Esophagus (tissue), 2 donors: Measurements from ENCODE around the gene SYNC. TPM values are rescaled to one million over a fixed set of nuclear protein-coding genes. Genes with fewer than 3 reads are reported as not detected.
"Not testable (repeated sequence)": the region's sequence is repeated elsewhere in the genome, so short reads cannot be mapped to it uniquely, and the experiment has no call there.

Experiments
- H3K27ac ChIP-seq, 2 donors: one replicate each; pipeline ENCODE4 v1.5.1; 2013; ENCODE audit warnings: low read depth in 2 of 2, mild to moderate bottlenecking in 2 of 2, inconsistent platforms in 1 of 2, low read length in 1 of 2, moderate library complexity in 1 of 2
- H3K27me3 ChIP-seq, 2 donors: one replicate each; pipeline ENCODE4 v1.6.1; 2013; ENCODE audit warnings: low read length in 2 of 2, control low read depth in 1 of 2, mild to moderate bottlenecking in 1 of 2; ENCODE audit not compliant: insufficient read depth in 2 of 2, control insufficient read depth in 1 of 2
- H3K36me3 ChIP-seq, 2 donors: one replicate each; pipeline ENCODE4 v1.6.1; 2013; ENCODE audit warnings: low read length in 1 of 2; ENCODE audit not compliant: control insufficient read depth in 2 of 2, insufficient read depth in 2 of 2
- H3K4me1 ChIP-seq, 2 donors: one replicate each; pipeline ENCODE4 v1.6.1; 2013; ENCODE audit warnings: low read length in 1 of 2; ENCODE audit not compliant: control insufficient read depth in 2 of 2, insufficient read depth in 2 of 2
- H3K4me3 ChIP-seq, 2 donors: one replicate each; pipeline ENCODE4 v1.5.1; 2013; ENCODE audit warnings: low read length in 2 of 2, mild to moderate bottlenecking in 2 of 2, low read depth in 1 of 2, moderate library complexity in 1 of 2
- H3K9me3 ChIP-seq, 2 donors: one replicate each; pipeline ENCODE4 v1.6.1; 2013; ENCODE audit warnings: mild to moderate bottlenecking in 2 of 2, low read depth in 1 of 2, low read length in 1 of 2, moderate library complexity in 1 of 2; ENCODE audit not compliant: control insufficient read depth in 2 of 2, insufficient read depth in 1 of 2
- WGBS, 2 donors: extraction: QIAGEN DNeasy Blood & Tissue Kit; methylation state at CpG; one replicate each; pipeline ENCODE4 v1.1.7; 2013; 5-methylcytosine and 5-hydroxymethylcytosine counted together
- polyA plus RNA-seq, 2 donors: library from polyadenylated mRNA; stranded (reverse); fragments of 200-250 nt; gene quantifications; one replicate each; pipeline ENCODE4 v1.2.3, GENCODE V29; 2013
- donor health status: healthy with polysubstance abuse.
- donor health status: Bipolar disorder and iron deficiency.

The SYNC gene
- polyA plus RNA-seq, 2 donors, result 2.8 to 4.9 TPM

DNA sequence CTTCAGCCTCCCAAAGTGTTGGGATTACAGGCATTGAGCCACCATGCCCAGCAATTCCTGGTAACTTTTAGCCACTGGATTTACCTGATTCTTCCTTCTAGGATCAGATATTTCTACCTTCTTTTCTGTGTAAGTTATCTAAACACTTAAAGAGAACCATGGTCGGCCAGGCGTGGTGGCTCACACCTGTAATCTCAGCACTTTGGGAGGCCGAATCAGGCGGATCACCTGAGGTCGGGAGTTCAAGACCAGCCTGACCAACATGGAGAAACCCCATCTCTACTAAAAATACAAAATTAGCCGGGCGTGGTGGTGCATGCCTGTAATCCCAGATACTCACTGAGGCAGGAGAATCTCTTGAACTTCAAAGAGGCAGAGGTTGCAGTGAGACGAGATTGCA is 5.6 kb downstream of the SYNC start:
- WGBS, 2 donors, result 94 to 96% methylated on average over 8 of the region's 8 CpGs
- not testable (repeated sequence) for H3K9me3 ChIP-seq, H3K27me3 ChIP-seq, H3K27ac ChIP-seq, H3K4me3 ChIP-seq, H3K36me3 ChIP-seq
- peaks cover 4 to 11% of the 10 kb centered on the region in 2 donors for H3K4me1 ChIP-seq

DNA sequence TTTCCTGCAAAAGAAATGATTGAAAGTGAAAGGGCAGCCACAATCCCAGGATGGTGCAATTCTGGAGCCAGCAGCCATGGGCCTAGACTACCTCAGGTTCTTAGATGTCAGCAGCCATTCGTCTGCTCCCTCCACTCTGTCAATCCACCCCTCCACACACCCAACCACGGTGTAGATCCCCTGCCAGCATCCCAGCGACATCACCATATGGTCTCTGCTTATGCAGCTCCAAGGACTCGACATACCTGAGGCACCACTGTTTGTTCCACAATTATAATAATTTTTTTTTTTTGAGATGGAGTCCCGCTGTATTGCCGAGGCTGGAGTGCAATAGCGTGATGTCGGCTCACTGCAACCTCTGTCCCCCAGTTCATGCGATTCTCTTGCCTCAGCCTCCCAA is 6.5 kb downstream of the SYNC start:
- Histone ChIP-seq H3K4me3 (no peak overlapping the region), H3K27me3 (no peaks in the 10 kb centered on the region), H3K27ac (peak overlapping the region in 1 of 2 donors; percentile 67), H3K9me3 (no peaks in the 10 kb centered on the region), H3K4me1 (peaks cover 4 to 7% of the 10 kb centered on the region in 2 donors), H3K36me3 (peaks cover 0 to 7% of the 10 kb centered on the region in 2 donors)
- WGBS, 2 donors, result 87 to 91% methylated on average over 9 of the region's 9 CpGs

DNA sequence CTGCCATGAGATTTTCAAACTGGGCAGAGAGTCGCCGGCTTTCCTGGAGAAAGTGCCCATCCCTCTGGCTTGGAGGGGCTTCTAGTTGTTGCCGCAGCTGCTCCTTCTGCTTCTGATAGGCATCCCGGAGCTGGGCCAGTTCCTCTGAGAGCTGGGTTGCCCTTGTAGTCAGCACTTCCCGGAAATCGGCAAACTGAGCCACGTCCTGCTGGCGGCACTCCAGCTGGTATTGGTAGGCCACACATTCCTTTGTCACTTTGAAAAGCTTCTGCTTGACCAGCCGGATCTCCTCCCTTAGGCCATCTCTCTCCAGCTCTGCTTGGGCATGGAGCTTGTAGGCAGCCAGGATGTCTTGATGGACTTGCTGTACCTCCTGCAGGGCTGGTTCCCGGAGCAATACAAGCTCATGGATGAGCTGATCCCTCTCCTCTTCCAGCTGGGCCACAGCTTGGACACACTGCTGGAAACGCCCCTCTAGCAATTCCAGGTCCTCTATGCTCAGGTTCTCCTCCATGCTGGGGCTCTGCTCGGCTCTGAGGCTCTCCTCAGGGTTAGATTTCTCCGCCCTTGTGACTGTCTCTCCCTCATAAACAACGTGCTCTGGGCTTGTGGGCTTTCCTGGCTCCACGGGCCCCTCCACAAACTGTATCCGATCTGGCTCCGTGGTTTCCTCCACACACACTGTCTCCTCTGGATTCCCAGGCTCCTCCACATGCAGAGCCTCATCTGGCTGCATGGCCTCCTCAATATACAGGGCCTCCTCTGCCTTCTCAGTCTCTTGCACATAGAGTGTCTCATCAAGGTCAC is 7.3 kb downstream of the SYNC start:
- Histone ChIP-seq H3K9me3 (no peaks in the 10 kb centered on the region), H3K36me3 (peaks cover 0 to 7% of the 10 kb centered on the region in 2 donors), H3K4me3 (no peak overlapping the region), H3K27me3 (no peaks in the 10 kb centered on the region), H3K4me1 (peaks cover 4 to 7% of the 10 kb centered on the region in 2 donors), H3K27ac (peak overlapping the region; percentile 35 to 67)
- WGBS, 2 donors, result 51 to 58% methylated on average over 17 of the region's 17 CpGs

DNA sequence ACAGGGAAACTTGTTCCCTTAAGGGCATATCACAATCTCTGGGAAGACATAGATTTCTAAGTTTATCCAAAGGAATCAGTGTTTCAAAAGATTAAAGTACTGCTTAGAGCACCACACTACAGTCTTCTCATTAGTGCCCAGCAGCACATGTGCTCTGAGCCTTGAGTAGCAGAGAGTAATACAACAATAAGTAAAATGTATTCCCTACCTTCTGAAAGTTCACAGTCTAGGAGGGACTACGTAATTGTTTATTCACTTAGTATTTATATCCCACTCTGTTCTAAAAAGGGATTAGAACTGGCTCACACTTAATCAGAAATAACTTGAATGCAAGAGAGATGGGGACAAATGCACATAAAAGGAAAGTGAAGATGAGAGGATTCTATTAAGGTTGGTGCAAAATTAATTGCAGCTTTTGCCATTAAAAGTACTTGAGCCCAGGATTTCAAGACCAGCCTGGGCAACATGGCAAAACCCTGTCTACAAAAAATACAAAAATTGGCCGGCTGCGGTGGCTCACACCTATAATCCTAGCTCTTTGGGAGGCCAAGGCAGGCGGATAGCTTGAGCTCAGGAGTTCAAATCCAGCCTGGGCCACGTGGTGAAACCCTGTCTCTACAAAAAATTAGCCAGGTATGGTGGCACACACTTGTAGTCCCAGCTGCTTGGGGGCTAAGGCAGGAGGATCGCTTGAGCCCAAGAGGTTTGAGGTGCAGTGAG is 9.0 kb downstream of the SYNC start:
- Histone ChIP-seq H3K4me1 (peaks cover 4 to 7% of the 10 kb centered on the region in 2 donors), H3K27ac (peak overlapping the region in 1 of 2 donors; percentile 44), H3K27me3 (no peaks in the 10 kb centered on the region), H3K9me3 (no peaks in the 10 kb centered on the region), H3K4me3 (no peak overlapping the region), H3K36me3 (peaks cover 0 to 7% of the 10 kb centered on the region in 2 donors)
- 83% methylated on average over 6 of the region's 6 CpGs for WGBS, 2 donors

DNA sequence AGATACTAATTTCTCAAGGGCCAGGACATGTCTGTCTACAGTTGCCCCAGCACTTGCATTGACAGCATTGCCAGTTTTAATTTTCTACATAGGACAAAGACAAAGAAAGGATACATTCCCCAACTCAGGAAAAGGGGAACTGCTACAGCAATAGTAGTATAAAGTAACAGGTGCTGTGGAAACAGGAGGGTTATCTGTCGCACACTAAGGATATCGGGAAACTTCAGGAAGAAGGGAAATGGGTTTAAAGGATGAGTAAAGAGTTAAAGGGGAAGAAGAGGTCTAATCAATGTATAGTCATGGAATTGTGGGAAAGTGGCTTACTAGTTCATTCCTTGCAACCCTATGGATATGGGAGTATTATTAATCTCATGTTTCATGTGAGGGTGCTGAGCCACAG is 16.2 kb downstream of the SYNC start:
- Histone ChIP-seq H3K36me3 (peaks cover 1 to 3% of the 10 kb centered on the region in 2 donors), H3K27ac (no peak overlapping the region), H3K9me3 (no peaks in the 10 kb centered on the region), H3K4me3 (no peak overlapping the region), H3K4me1 (no peaks in the 10 kb centered on the region), H3K27me3 (no peaks in the 10 kb centered on the region)
- 97 to 99% methylated on average over 2 of the region's 2 CpGs for WGBS, 2 donors

- Histone ChIP-seq H3K9me3 (no peaks in the 10 kb centered on the region), H3K27ac (peak overlapping the region; percentile 16 to 21), H3K4me3 (no peak overlapping the region), H3K36me3 (peaks cover 3 to 4% of the 10 kb centered on the region in 2 donors), H3K4me1 (no peaks in the 10 kb centered on the region), H3K27me3 (no peaks in the 10 kb centered on the region)
- 52 to 70% methylated on average over 2 of the region's 2 CpGs for WGBS, 2 donors
Measured at GRCh38 chr1:32685498-32685897, 17.1 kb downstream of the SYNC start.

DNA sequence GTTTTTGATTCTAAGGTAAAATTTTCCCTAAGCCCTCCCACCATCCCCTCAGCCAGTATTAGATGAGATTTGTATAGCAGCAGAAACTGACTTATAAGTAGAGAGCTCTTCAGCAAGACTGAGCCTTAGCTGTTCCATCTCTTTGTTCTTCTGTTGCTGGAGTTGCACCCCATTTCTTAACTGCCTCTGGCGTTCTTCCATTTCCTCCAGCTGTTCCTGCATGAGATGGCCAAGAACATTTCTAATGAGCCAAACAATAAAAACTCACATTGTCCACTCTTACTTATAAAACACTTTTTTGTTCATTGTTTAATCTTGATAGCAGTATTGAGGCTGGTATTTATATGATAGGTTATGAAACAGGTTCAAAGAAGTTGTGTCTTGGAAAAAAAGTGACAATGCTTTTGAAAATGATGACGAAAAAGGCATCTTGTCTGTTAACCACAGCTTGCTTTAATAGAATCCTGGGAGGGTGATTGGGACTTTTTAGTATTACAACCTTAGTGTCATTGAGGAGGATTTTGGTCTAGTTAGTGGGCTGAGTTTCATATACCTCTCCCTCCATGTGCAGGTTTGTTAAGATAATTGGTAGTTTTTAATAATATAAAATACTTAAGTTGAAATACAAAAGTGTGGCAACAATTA is 18.3 kb downstream of the SYNC start:
- no peaks in the 10 kb centered on the region for H3K9me3 ChIP-seq
- peak overlapping the region; percentile 11 to 44 for H3K27ac ChIP-seq
- H3K27me3 ChIP-seq, result no peaks in the 10 kb centered on the region
- H3K36me3 ChIP-seq, result peaks cover 3 to 4% of the 10 kb centered on the region in 2 donors
- H3K4me1 ChIP-seq, result no peaks in the 10 kb centered on the region
- H3K4me3 ChIP-seq, result no peak overlapping the region
- 32 to 46% methylated on average over 2 of the region's 2 CpGs for WGBS, 2 donors

GRCh38 chr1:32683397-32683796 is 19.2 kb downstream of the SYNC start:
- H3K9me3 ChIP-seq, result no peaks in the 10 kb centered on the region
- H3K27ac ChIP-seq, result peak overlapping the region; percentile 11 to 44
- no peaks in the 10 kb centered on the region for H3K27me3 ChIP-seq
- no peaks in the 10 kb centered on the region for H3K4me1 ChIP-seq
- H3K4me3 ChIP-seq, result no peak overlapping the region
- peaks cover 3 to 7% of the 10 kb centered on the region in 2 donors for H3K36me3 ChIP-seq
- 80 to 84% methylated on average over 3 of the region's 3 CpGs for WGBS, 2 donors

DNA sequence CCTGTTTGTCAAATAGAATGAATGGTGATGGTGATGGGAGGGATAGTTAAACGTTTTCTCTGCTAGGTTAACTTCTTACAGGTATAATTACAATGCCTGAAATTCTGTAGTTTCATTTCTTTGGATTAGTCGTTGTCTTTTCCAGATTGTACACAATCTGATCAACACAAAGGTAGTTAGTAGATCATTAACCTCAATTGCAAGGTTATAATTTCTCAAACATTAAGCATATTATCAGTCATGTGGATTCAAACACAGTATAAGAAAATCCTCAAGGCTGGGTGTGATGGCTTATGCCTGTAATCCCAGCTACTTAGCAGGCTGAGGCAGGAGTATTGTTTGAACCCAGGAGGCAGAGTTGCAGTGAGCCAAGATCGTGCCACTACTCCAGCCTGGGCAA is 20.6 kb downstream of the SYNC start:
- Histone ChIP-seq H3K27ac (no peak overlapping the region), H3K4me3 (no peak overlapping the region), H3K4me1 (no peaks in the 10 kb centered on the region), H3K9me3 (no peaks in the 10 kb centered on the region), H3K36me3 (peaks cover 9% of the 10 kb centered on the region in 2 donors), H3K27me3 (no peaks in the 10 kb centered on the region)
- 41 to 66% methylated on average over 3 of the region's 3 CpGs for WGBS, 2 donors
